Upper lobe of left lung (tissue), 4 donors: ENCODE data around the gene KDM4E.

ENCODE experiments used
- CTCF ChIP-seq, 6 experiments: fragments of 450-650 bp in 4 of 6; fragments of 200-600 bp in 2 of 6; sonication (generic) in 2 of 6; IDR thresholded peaks; one replicate each; pipeline ENCODE4 v1.5.1; 2016 to 2019; ENCODE audit warnings: antibody characterized with exemption in 6 of 6
- POLR2A ChIP-seq, 4 donors: fragments of 450-650 bp; IDR thresholded peaks; one replicate each; pipeline ENCODE4 v1.5.1; 2016 to 2017; ENCODE audit warnings: antibody characterized with exemption in 4 of 4, mild to moderate bottlenecking in 2 of 4
- POLR2AphosphoS5 ChIP-seq, 2 donors: sonication (generic); formaldehyde crosslinking; IDR thresholded peaks; one replicate each; pipeline ENCODE4 v1.5.1; 2017; ENCODE audit warnings: antibody characterized with exemption in 2 of 2

GRCh38 chr11:94975599-94975998 is 49.5 kb upstream of the KDM4E start:
- TF ChIP-seq CTCF (IDR thresholded peaks at IDR 0.05) (no peak), POLR2A (IDR thresholded peaks at IDR 0.05) (no peak), POLR2AphosphoS5 (IDR thresholded peaks at IDR 0.05) (no peak)
